Dermis microvascular lymphatic vessel endothelial cell (primary cell): ENCODE data around the gene ATP2B2. TPM values are rescaled to one million over a fixed set of nuclear protein-coding genes. Genes with fewer than 3 reads are reported as not detected.
"Not testable (repeated sequence)": the region's sequence is repeated elsewhere in the genome, so short reads cannot be mapped to it uniquely, and the experiment has no call there.

ENCODE experiments used
- DNase-seq, 2 donors: peaks; one replicate each; pipeline versions ENCODE4 v3.0.0 to v3.0.0-alpha.2; 2010; ENCODE audit warnings: low read depth in 2 of 2
- total RNA-seq: library from RNA; depleted of rRNA; stranded (reverse); fragments of >200 nt; gene quantifications from 2 replicates; pipeline ENCODE4 v1.2.1, GENCODE V29; 2014

The ATP2B2 gene
- not detected in 2 replicates for total RNA-seq

- DNase-seq: no peak
These were observed at the start of gene ATP2B2 for GRCh38 chr3:10505050-10505790. ATP2B2 (minus strand) TSS chr3:10505586; CDS start chr3:10449543, 56,043 bp downstream.

DNA sequence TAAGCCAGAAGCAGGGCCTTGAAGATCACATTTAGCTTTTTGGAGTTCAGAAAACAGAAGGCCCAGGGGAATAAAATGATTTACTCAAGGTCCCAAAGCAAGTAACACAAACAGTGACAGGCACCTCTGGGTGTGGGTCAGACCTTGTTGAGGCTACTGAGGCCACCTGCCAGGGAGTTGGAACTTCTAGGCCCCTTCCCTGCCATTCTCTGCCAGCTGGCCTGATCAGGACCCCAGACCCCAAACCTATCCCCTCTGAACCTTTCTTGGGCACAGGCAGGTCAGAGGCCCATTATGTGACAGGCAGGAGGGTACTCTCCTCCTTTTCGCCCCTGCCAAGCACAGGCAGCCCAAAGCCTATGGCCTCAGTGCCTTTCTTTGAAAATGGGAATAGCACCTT, 49.4 kb upstream of the ATP2B2 start:
- DNase-seq: no peak

- no peak for DNase-seq
These were observed 48.8 kb upstream of the ATP2B2 start for GRCh38 chr3:10554236-10554611.

- no peak for DNase-seq
These were observed 48.3 kb upstream of the ATP2B2 start for GRCh38 chr3:10553591-10554235.

DNA sequence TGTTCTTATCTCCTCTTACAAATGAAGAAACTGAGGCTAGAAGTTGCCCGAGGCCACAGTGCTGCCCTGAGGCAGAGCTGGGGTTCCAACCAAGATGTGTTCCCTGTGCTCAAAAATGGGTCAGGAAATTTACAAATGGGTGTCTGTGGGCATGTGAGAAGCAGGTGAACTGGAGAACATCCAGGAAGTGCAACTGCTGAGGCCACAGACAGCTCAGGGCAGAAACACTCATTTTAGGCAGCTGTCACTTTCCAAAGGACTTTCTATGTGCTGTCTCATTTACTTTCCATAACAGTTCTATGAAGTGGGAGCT, 47.2 kb upstream of the ATP2B2 start:
- no peak for DNase-seq

DNA sequence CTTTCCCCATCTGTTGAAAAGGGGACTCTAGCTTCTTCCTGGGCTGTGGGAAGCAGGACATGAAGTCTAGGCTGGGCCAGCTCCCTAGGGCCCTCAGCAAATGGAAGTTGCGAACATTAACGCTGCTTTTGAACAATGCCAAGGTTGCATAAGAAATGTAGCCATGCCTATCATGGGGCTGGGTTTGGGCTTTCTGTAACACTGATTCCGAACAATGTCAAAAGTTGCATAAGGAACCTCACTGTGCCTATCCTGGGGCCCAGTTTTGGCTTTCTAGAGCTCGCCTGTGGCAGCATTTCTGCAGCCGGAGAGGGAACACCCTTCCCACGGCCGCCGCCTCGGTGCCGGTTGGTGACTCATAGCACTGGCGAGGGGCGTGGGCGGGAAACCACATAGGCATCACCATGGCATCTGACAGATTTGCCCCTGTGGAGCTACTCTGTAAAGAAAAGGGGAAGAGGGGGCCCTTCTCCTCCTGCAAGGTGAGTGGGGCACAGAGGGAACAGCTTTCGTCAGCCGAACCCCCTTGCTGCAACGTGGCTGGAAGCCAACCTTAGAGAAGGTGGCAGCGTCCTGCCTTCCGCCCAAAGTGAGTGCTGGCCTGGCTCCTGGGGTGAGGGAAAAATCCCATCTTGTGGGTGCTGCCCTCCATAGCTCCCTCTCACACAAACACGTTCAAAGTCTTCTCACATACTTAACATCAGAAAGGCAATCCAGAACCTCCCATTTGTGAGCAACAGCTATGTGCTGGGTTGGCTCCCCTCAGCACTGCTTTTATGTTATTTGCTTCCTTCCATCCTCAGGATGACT, 46.6 kb upstream of the ATP2B2 start:
- DNase-seq: no peak

- DNase-seq: no peak
These were observed 45.8 kb upstream of the ATP2B2 start for GRCh38 chr3:10551139-10551538.

DNA sequence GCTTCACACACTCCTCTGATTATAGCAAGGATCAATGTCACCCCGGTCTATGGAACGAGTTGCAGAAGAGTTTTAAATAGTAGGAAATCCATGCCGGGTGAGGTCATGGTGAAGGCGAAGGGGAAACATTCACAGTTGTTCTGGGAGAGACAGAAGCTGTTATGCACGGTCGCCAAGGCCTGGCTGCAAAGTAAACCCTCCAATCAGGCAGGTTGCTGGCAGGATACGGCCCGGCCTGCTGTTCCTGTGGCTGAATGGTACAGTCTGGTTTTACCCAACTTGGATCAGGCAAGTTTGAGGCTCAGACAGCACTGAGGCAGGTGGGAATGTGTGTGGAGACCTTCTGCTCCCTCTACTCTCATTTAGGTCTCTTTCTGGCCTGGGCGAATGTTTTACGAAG, 45.3 kb upstream of the ATP2B2 start:
- DNase-seq: no peak

DNA sequence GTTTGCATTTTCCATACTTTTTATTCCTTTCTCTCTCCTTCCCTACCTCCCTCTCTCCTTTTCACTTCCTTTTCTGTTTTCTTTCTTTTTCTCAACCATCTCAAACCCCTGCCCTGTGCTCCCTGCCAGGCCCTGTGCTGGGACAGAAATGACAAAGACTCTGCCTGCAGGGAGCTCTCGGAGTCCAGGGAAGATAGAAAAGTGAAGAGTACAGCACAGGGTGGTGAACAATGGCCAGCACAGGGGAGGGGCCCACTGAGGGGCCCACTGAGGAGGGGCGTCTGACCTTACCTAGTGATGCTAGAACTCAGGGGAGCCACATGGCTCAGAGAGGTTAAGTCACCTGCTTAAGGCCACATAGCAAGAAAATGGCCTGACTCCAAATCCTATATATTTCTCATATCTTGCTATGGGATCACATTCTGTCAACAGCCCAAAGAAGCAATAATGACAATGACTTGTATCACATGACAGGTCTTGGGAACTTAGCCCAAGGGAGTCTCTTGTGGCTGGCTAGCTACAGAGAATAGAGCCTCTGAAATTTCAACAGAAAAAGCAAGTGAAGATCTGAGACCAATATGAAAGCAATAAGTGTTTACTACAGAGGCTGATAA, 44.3 kb upstream of the ATP2B2 start:
- DNase-seq: no peak

- no peak for DNase-seq
These were observed 43.6 kb upstream of the ATP2B2 start for GRCh38 chr3:10548992-10549391.

GRCh38 chr3:10547841-10548783, 42.7 kb upstream of the ATP2B2 start:
- DNase-seq: no peak

GRCh38 chr3:10547413-10547812, 42.0 kb upstream of the ATP2B2 start:
- no peak for DNase-seq

- no peak for DNase-seq
These were observed 41.5 kb upstream of the ATP2B2 start for GRCh38 chr3:10546820-10547263.

DNA sequence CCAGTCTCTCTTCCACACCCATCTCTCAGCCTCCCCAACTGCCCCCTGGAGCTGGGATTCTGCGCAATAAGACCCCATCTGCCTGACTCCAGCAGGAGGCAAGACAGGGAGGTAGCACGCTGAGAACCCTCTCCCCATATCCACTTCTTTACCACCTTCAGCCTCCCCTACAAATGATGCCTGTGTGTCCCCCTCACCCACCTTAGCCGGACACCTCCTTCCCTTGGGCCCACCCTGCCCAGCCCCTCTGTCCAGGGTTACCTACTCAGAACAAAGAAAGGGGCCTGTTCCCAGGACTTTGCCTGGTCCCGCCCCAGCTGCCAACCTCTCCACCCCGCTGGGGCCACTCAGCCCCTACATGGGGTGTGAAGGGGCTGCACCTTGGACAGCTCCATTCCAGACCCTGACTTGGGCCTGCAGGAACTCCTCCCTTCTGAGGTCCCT, 40.8 kb upstream of the ATP2B2 start:
- DNase-seq: no peak

DNA sequence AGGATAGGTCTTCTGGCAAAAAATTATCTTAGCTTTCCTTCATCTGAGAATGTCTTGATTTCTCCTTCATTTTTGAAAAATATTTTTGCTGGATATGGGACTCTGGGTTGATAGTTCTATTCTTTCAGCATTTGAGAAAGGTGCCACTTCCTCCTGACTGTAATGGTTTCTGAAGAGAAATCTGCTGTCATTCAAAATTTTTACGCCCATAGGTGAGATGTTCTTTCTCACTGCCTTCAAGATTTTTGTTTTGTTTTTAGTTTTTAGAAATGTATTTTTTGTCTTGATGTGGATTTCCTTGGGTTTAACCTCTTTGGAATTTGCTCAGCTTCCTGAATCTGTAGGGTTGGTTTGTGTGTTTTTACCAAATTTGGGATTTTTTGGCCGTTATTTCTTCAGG, 37.1 kb upstream of the ATP2B2 start:
- DNase-seq: no peak

- DNase-seq: not testable (repeated sequence)
These were observed 35.0 kb upstream of the ATP2B2 start for GRCh38 chr3:10540347-10540746.

DNA sequence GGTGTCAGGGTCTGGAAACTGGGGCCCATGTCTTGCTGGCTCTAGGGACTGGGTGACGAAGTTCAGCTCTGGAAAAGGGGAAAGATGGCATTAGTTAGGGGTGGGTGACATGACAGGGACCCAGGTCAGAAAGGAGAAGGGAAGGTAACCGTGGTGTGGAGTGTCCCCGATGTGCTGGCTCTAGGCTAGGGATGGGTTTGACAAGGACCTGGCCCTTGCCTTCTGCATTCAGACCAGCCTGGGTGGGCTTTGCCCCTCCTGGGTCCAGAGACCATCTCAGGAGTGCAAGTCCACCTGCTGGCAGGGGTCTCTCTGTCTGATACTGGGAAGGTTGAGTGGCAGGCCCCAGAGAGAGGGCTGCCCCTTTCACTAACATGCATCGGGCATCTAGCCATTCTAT, 28.7 kb upstream of the ATP2B2 start:
- DNase-seq: no peak

- DNase-seq: no peak
These were observed 28.3 kb upstream of the ATP2B2 start for GRCh38 chr3:10533737-10534023.

- DNase-seq: no peak
These were observed 27.8 kb upstream of the ATP2B2 start for GRCh38 chr3:10532939-10533736.

GRCh38 chr3:10531031-10531430, 25.6 kb upstream of the ATP2B2 start:
- DNase-seq: no peak
